K562 (cell line): Measurements from ENCODE around the gene PNP. TPM values are rescaled to one million over a fixed set of nuclear protein-coding genes. Genes with fewer than 3 reads are reported as not detected.

Source experiments
- CBX3 ChIP-seq, 2 experiments: IDR thresholded peaks; 1 replicate in 1 of 2; 2 replicates in 1 of 2; pipeline ENCODE4 v1.6.1; 2012; ENCODE audit warnings: inconsistent platforms in 2 of 2, low read length in 2 of 2, borderline replicate concordance in 1 of 2, control low read depth in 1 of 2
- CHCHD3 ChIP-seq: fragments of 250-450 bp; sonication (Bioruptor Pico); IDR thresholded peaks from 2 replicates; pipeline ENCODE4 v2.1.2; 2022; ENCODE audit warnings: mild to moderate bottlenecking
- CREM ChIP-seq: IDR thresholded peaks from 2 replicates; pipeline ENCODE4 v1.6.1; 2014; ENCODE audit warnings: antibody characterized with exemption, low read depth
- DACH1 ChIP-seq: fragments of 450-650 bp; IDR thresholded peaks from 2 replicates; pipeline ENCODE4 v1.6.1; 2018; ENCODE audit not compliant: partially characterized antibody
- EP400 ChIP-seq: fragments of 450-650 bp; IDR thresholded peaks from 2 replicates; pipeline ENCODE4 v1.6.1; 2017; ENCODE audit warnings: antibody characterized with exemption, mild to moderate bottlenecking, moderate library complexity
- FOS ChIP-seq: IDR thresholded peaks from 3 replicates; pipeline ENCODE4 v1.6.1; 2011; ENCODE audit not compliant: insufficient read length; ENCODE audit errors: extremely low read depth
- GTF2E2 ChIP-seq: fragments of 200-800 bp; sonication (Bioruptor generic); IDR thresholded peaks from 2 replicates; pipeline ENCODE4 v1.6.1; 2016; ENCODE audit warnings: missing genetic modification characterization, missing compliant biosample characterization
- L3MBTL2 ChIP-seq: fragments of 450-650 bp; IDR thresholded peaks from 2 replicates; pipeline ENCODE4 v1.6.1; 2016; ENCODE audit warnings: mild to moderate bottlenecking, moderate library complexity
- MAFF ChIP-seq: IDR thresholded peaks from 2 replicates; pipeline ENCODE4 v1.6.1; 2012; ENCODE audit warnings: low read length, improper control_type of control experiment
- NFXL1 ChIP-seq: fragments of 450-650 bp; formaldehyde crosslinking; IDR thresholded peaks from 2 replicates; pipeline ENCODE4 v1.4.0; 2021; ENCODE audit warnings: mild to moderate bottlenecking
- PHF21A ChIP-seq: fragments of 450-650 bp; IDR thresholded peaks from 2 replicates; pipeline ENCODE4 v1.6.1; 2017; ENCODE audit warnings: low read depth, borderline replicate concordance
- PHTF2 ChIP-seq: fragments of 250-450 bp; sonication (Bioruptor Pico); IDR thresholded peaks from 2 replicates; pipeline ENCODE4 v1.5.0; 2021; ENCODE audit warnings: mild to moderate bottlenecking
- POLR3A ChIP-seq: IDR thresholded peaks from 2 replicates; pipeline ENCODE4 v1.6.1; 2011; ENCODE audit warnings: borderline replicate concordance, mild to moderate bottlenecking, moderate library complexity; ENCODE audit not compliant: insufficient read length, insufficient read depth; ENCODE audit errors: extremely low read depth
- YY1 ChIP-seq, 3 experiments: IDR thresholded peaks; 2 replicates each; pipeline ENCODE4 v1.6.1; 2011; ENCODE audit warnings: low read length in 2 of 3, mild to moderate bottlenecking in 2 of 3, moderate library complexity in 2 of 3, borderline replicate concordance in 1 of 3, control low read depth in 1 of 3, low read depth in 1 of 3; ENCODE audit not compliant: insufficient read depth in 3 of 3, insufficient replicate concordance in 2 of 3, control insufficient read depth in 1 of 3, insufficient read length in 1 of 3; ENCODE audit errors: extremely low read depth in 1 of 3
- ZNF282 ChIP-seq: sonication (generic); formaldehyde crosslinking; IDR thresholded peaks from 2 replicates; pipeline ENCODE4 v1.8.1; 2023; ENCODE audit warnings: missing genetic modification reagents
- ZNF584 ChIP-seq: fragments of 200-800 bp; sonication (Bioruptor generic); IDR thresholded peaks from 2 replicates; pipeline ENCODE4 v1.6.1; 2016; ENCODE audit warnings: low read depth, mild to moderate bottlenecking, missing genetic modification characterization, missing compliant biosample characterization
- polyA plus RNA-seq, 8 experiments: library from polyadenylated mRNA; depleted of rRNA in 4 of 8; stranded (reverse) in 5 of 8; unstranded in 3 of 8; fragments of >200 nt; fragmentation: Nextera tagmentation in 2 of 8; fragmentation: Illumina TruSeq in 1 of 8; extraction: Ambion mirVana in 2 of 8; extraction: Trizol in 1 of 8; gene quantifications; 2 replicates each; pipeline versions ENCODE4 v1.2.1 to v1.2.3, GENCODE V29; 2011 to 2014; ENCODE audit warnings: inconsistent platforms in 1 of 8, missing spikeins in 1 of 8
- total RNA-seq, 7 experiments: library from RNA; depleted of rRNA in 6 of 7; stranded (reverse); fragments of >200 nt in 6 of 7; fragmentation: Illumina TruSeq in 2 of 7; extraction: Trizol in 2 of 7; gene quantifications; 2 replicates each; pipeline versions ENCODE4 v1.2.1 to v1.2.3, GENCODE V29; 2011 to 2021; ENCODE audit warnings: low replicate concordance in 1 of 7
- TF ChIP-seq, protein P1 (sequence below): fragments of 450-650 bp; IDR thresholded peaks from 2 replicates; pipeline ENCODE4 v1.6.1; 2016; ENCODE audit warnings: antibody characterized with exemption
- TF ChIP-seq, protein P2 (sequence below): fragments of 450-650 bp; IDR thresholded peaks from 2 replicates; pipeline ENCODE4 v1.6.1; 2016; ENCODE audit warnings: borderline replicate concordance
- TF ChIP-seq, protein P3 (sequence below): fragments of 250-450 bp; sonication (Bioruptor Pico); IDR thresholded peaks from 2 replicates; pipeline ENCODE4 v1.8.0; 2022; ENCODE audit warnings: moderate library complexity, mild to moderate bottlenecking, inconsistent platforms
- TF ChIP-seq, protein P4 (sequence below): IDR thresholded peaks from 2 replicates; pipeline ENCODE4 v1.6.1; 2014; ENCODE audit warnings: antibody characterized with exemption

Gene PNP
- total and polyA plus RNA-seq, 9 of the 15 experiments (the other 6 are each of a cell fraction or from before 2014, with no cell fraction given): 92.5 to 288 (median 137) TPM

DNA sequence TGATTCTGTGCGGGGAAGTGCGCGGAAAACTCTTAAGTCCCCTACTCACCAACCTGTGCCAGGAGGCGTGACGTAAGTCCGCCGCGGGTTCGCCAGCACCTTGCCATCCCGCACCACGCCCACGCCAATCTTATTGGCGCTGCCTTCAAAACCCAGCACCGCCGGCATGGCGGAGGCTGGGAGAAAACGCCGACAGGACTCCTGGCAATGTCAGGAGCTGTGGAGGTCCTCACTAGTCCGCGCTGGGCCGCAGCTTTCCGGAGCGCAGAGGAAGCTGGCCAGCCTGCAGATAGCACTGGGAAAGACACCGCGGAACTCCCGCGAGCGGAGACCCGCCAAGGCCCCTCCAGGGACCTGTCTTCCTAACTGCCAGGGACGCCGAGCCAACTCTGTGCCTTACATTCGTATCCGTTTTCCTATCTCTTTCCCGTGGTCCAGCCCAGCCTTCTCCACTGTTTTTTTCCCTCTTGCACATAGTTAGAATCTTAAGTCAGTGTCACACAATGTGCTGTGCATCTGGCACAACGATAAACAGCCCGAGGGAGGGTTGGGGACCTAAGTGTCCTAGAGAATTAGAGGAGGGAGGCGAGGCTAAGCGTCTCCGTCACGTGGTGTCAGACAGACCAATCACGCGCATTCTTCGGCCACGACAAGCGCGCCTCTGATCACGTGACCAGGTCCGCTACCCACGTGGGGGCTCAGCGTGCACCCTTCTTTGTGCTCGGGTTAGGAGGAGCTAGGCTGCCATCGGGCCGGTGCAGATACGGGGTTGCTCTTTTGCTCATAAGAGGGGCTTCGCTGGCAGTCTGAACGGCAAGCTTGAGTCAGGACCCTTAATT lies 14.5 kb upstream of the PNP start, which contains the start of the genes APEX1 and OSGEP (continued):
- TF ChIP-seq CHCHD3 (CRISPR knock-in tag) (no peak), CREM (peak; percentile 74), PHF21A (no peak), DACH1 (peak; percentile 94), YY1 (IDR thresholded peaks at IDR 0.05; ENCODE audit: borderline replicate concordance in 1 of 3, control insufficient read depth in 1 of 3, extremely low read depth in 1 of 3, insufficient read depth in 3 of 3, insufficient read length in 1 of 3, insufficient replicate concordance in 2 of 3, low read depth in 1 of 3, low read length in 2 of 3) (peak in 2 of 3 experiments; percentile 37 to 65), GTF2E2 (tag) (peak; percentile 88), CBX3 (IDR thresholded peaks at IDR 0.05; ENCODE audit: borderline replicate concordance in 1 of 2, low read length in 2 of 2) (peak in 1 of 2 experiments; percentile 46; a peak in 1 of 3 replicates), FOS (peak; percentile 88), PHTF2 (no peak), POLR3A (no peak), MAFF (no peak), L3MBTL2 (peak; percentile 87), NFXL1 (CRISPR knock-in tag) (no peak), ZNF584 (no peak), ZNF282 (CRISPR knock-in tag) (no peak), EP400 (peak; percentile 98)
- TF ChIP-seq, protein P1, sequence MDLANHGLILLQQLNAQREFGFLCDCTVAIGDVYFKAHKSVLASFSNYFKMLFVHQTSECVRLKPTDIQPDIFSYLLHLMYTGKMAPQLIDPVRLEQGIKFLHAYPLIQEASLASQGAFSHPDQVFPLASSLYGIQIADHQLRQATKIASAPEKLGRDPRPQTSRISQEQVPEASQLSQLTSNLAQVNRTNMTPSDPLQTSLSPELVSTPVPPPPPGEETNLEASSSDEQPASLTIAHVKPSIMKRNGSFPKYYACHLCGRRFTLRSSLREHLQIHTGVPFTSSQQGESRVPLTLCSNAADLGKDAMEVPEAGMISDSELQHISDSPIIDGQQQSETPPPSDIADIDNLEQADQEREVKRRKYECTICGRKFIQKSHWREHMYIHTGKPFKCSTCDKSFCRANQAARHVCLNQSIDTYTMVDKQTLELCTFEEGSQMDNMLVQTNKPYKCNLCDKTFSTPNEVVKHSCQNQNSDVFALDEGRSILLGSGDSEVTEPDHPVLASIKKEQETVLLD: peak; percentile 42; the same call in 1 of the 2 replicates
- TF ChIP-seq, protein P2, sequence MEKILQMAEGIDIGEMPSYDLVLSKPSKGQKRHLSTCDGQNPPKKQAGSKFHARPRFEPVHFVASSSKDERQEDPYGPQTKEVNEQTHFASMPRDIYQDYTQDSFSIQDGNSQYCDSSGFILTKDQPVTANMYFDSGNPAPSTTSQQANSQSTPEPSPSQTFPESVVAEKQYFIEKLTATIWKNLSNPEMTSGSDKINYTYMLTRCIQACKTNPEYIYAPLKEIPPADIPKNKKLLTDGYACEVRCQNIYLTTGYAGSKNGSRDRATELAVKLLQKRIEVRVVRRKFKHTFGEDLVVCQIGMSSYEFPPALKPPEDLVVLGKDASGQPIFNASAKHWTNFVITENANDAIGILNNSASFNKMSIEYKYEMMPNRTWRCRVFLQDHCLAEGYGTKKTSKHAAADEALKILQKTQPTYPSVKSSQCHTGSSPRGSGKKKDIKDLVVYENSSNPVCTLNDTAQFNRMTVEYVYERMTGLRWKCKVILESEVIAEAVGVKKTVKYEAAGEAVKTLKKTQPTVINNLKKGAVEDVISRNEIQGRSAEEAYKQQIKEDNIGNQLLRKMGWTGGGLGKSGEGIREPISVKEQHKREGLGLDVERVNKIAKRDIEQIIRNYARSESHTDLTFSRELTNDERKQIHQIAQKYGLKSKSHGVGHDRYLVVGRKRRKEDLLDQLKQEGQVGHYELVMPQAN: peak; percentile 98
- TF ChIP-seq, protein P3, sequence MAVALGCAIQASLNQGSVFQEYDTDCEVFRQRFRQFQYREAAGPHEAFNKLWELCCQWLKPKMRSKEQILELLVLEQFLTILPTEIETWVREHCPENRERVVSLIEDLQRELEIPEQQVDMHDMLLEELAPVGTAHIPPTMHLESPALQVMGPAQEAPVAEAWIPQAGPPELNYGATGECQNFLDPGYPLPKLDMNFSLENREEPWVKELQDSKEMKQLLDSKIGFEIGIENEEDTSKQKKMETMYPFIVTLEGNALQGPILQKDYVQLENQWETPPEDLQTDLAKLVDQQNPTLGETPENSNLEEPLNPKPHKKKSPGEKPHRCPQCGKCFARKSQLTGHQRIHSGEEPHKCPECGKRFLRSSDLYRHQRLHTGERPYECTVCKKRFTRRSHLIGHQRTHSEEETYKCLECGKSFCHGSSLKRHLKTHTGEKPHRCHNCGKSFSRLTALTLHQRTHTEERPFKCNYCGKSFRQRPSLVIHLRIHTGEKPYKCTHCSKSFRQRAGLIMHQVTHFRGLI: peak; percentile 35; the same call in 1 of the 2 replicates
- TF ChIP-seq, protein P4, sequence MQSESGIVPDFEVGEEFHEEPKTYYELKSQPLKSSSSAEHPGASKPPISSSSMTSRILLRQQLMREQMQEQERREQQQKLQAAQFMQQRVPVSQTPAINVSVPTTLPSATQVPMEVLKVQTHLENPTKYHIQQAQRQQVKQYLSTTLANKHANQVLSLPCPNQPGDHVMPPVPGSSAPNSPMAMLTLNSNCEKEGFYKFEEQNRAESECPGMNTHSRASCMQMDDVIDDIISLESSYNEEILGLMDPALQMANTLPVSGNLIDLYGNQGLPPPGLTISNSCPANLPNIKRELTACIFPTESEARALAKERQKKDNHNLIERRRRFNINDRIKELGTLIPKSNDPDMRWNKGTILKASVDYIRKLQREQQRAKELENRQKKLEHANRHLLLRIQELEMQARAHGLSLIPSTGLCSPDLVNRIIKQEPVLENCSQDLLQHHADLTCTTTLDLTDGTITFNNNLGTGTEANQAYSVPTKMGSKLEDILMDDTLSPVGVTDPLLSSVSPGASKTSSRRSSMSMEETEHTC: peak; percentile 75; the same call in 1 of the 2 replicates
